NCI-H1105 (cell line): ENCODE data around the gene LRP2.
"Not testable (repeated sequence)": the region's sequence is repeated elsewhere in the genome, so short reads cannot be mapped to it uniquely, and the experiment has no call there.

ENCODE experiments used
- DNase-seq: peaks from one replicate; lab custom pipeline; 2025; lab: John Stamatoyannopoulos, UW

The LRP2 gene

GRCh38 chr2:169301596-169302335 lies 60.6 kb downstream of the LRP2 start:
- DNase-seq = no peak

GRCh38 chr2:169300636-169301530 lies 61.5 kb downstream of the LRP2 start:
- peak; percentile 13 for DNase-seq

GRCh38 chr2:169298007-169298406 lies 64.3 kb downstream of the LRP2 start:
- no peak for DNase-seq

DNA sequence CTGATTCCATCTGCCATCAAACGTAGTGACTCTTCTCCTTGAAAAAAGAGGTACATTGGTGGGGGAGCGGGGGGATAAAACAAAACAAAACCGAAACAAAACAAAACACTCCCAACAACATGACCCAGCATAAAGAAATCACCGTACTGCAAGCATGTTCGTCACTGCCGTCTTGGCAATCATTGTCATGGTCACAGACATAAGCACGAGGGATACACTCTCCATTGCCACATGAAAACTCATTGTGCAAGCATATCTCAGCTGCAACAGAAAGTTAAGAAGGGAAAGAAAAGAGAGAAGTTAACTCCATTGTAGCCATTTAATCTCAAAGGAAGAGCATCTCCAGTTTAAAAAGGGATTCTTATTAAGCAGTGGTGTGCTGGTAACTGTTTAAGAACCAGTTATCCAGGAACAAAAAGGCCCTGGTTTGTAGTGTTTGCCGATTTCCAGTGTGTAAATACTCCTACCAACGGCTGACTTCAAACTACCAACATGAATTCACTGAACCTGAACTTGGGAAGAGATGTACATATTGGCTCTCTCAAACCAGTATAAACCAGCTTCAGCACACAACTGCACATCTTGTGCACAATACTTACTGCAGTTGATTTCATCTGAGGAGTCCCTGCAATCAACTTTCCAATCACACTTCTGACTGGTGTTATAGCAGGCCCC lies 68.2 kb downstream of the LRP2 start:
- DNase-seq = no peak

DNA sequence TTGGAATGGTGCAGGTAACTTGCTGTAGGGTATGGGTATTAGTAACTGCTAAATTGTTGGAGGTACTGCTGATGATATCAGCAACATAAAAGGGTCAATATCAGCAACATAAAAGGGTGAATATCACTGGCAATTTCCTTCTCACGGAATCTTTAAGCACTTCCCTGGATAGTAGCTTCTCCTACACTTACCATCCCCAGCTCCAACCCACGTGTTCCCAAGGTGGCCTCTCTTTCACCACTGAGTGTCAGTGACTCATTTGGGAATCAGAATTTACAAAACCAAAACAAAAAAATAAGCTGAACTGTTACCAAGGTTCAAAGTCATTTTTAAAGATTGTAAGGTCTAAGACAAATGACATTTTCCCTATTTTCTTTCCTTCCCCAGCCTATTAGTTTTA lies 70.8 kb downstream of the LRP2 start:
- DNase-seq = no peak

- DNase-seq = no peak
Measured at GRCh38 chr2:169290433-169290832, 71.9 kb downstream of the LRP2 start.

DNA sequence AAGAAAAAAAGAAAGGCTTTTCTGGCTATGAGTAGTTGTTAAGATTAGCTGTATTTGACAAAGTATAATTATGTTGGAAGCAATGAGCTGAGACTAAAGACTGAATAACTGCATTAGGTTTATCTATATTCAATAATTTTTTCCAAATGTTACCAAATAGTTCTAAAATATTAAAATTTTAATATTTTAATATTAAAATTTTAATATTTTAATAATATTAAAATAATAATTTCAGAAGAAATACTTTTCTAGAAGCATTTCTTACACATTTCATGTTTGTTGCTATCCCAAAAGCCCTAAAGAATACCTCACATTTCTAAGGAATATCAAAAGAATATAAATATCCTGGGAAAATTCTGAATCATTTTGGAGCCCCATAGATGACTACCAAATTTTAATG lies 74.7 kb downstream of the LRP2 start:
- no peak for DNase-seq

DNA sequence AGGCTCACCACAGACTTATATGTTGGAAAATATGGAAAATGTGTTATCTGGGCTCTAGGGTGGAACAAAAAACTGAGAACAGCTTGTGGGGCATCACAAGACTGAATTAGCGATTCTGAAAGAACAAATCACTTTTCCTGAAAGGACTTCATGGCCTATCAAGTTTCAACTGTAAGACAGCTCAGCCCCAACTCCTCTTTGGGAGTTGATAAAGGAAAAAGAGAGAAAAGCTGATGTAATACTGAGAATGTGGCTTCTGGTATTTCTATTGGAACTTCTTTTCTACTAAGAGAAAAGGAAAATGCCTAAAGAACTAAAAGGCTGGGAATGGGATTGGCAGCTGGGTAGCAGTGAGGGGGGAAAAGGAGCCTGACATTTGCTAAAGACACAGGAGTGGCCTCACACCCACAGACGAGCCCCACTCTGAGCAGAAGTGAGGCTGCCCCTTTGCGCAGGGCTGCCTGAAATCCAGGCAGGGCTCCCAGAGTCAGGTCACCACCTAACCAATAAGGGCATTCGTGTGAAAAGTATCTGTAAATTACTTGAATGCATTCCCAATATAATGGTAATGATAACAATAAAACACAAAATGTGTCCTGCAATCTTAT lies 75.6 kb downstream of the LRP2 start:
- DNase-seq = no peak

GRCh38 chr2:169285531-169286235 lies 76.7 kb downstream of the LRP2 start:
- DNase-seq = no peak

DNA sequence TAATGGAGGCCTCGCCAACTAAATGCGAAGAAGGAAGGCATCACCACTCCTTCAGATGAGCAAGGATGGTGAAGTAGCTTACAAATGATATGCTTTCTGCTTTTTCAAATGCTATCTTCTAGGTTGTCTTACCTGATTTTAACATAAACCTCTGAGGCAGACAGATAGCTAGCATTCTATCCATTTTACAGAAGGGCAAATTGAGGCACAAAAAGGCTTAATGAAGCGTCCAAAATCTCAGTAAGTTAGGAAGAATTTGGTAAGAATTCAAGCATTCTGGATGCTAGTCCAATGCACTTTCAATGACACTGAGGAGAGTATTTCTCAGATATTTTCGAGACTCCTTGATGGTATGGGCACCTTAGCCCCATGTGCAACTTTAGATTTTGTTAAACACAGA lies 81.8 kb downstream of the LRP2 start:
- no peak for DNase-seq

- no peak for DNase-seq
Measured at GRCh38 chr2:169275696-169276444, 86.5 kb downstream of the LRP2 start.

GRCh38 chr2:169272010-169272409 lies 90.3 kb downstream of the LRP2 start:
- no peak for DNase-seq

DNA sequence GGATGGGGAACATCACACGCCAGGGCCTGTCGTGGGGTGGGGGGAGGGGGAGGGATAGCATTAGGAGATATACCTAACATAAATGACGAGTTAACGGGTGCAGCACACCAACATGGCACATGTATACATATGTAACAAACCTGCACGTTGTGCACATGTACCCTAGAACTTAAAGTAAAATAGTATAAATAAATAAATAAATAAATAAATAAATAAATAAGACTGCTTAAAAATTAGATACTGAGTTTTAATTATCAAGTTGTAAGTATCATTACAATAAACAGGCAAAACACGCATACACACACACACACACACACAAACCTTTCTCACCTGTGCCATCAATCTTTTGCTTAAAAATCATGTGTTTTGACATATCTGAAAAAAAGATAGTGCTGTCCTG lies 91.8 kb downstream of the LRP2 start:
- not testable (repeated sequence) for DNase-seq

DNA sequence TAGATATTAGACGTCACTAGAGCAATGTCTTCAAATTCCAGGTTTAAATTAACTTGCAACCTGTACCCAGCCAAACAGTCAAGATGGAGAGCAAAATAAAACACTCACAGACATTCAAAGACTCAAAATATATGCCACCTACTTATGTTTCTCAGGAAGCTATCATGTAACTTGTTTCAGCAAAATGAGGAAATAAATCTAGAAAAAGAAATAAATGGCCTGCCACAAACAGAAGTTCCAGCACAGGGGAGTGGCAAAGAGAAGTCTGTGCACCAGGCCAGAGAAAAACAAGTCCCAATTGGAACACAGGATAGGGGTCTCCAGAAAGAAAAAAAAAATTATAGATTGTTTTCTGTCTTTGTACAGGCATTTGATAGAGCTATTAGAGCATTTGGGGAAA lies 96.7 kb downstream of the LRP2 start:
- no peak for DNase-seq

GRCh38 chr2:169260846-169261642 lies 101.3 kb downstream of the LRP2 start:
- DNase-seq = no peak

DNA sequence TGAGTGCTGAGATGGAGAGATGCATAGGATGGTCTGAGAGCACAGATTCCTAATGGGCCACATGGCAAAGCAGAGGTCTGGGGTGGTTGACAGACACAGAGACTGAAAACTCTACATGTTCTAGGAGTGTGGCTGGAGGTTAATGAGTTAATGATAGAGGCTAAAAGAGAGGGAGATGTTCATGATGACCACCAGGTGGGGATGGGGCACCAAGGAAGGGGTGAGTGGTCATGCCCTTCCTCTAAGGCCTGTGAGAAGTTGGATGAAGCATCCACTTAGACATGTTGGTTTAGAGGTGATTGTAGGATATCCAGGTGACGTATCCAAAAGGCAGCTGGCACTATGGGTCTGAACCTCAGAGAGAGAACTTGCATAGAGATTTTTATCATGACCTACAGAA lies 102.1 kb downstream of the LRP2 start:
- no peak for DNase-seq

DNA sequence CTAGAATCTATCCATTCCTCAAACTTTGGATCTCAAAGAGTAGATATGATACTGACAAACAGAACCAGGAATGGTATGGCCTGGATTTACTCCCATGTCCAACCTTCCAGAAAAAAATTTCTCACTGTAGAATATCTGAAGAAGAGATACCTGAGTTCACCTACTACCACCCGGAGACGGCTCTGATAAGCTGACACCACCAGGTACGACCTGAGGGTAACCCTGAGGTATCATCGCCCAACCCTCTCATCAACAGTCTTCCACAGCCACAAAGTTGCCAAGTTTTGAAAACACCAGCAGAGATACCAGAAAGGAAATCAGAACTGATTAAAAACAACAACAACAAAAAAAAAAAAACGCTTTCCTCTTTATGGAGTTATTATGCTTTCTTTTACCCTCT lies 102.9 kb downstream of the LRP2 start:
- DNase-seq = no peak

DNA sequence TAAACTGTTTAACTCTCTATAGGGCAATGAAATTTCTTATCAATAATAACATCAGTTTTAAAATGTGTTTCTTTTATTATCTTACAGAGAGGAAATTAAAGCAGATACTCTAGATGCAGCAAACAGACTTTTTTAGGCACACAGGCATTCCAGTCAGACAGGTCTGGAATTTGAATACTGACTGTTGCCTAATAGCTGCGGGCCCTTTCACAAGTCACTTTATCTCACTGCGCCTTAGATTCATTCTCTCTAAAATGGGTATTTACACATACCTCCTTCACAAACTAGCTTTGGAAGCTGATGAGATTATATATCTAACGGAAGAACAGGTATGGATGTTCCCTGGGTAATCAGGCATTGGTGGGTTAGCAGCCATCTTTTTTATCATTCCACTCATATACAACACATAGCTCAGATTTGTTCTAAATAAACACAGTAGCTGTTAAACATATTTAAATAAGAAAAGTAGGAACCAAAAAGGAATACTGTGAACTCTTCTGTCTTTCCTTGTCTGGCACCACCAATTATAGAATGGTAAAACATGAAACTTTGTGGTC lies 104.2 kb downstream of the LRP2 start:
- no peak for DNase-seq

DNA sequence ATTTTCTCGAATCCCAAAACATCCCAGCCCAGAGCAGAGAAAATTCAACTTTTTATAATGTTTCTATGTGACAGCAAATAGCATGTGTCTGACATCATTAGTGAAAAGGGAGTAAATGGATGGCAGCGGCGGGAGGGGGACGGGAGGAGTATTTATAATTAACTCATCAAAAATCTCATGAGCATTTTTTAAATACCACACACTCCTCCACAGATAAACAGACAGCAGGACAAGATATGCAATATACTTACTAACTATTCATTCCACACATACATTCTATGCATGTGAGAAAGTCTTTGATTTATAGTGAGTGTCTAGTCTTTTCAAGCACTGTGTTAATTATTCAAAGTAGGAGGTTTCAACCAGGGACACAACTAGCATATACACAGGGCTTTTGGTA lies 107.6 kb downstream of the LRP2 start:
- no peak for DNase-seq

GRCh38 chr2:169247211-169247610 lies 115.1 kb downstream of the LRP2 start:
- no peak for DNase-seq
